ENCODE data around the gene FAM193B.
"Not testable (repeated sequence)": the region's sequence is repeated elsewhere in the genome, so short reads cannot be mapped to it uniquely, and the experiment has no call there.

FAM193B gene

GRCh38 chr5:177539411-177539810, 15.0 kb downstream of the FAM193B start:
- Histone ChIP-seq H3K4me1 (ENCODE audit: control insufficient read depth, insufficient read depth, low read length) (no peaks in the 10 kb centered on the region), H3K27me3 (ENCODE audit: control insufficient read depth, insufficient read depth, low read length) (no peaks in the 10 kb centered on the region), H3K4me3 (ENCODE audit: low read length) (no peak overlapping the region), H3K9me3 (ENCODE audit: control insufficient read depth, insufficient read depth, low read length) (no peaks in the 10 kb centered on the region), H3K36me3 (ENCODE audit: control insufficient read depth, insufficient read depth, low read length) (peaks cover 15% of the 10 kb centered on the region; the same call in 1 of the 2 replicates), H3K27ac (ENCODE audit: low read length) (no peak overlapping the region)
- WGBS (ENCODE audit: insufficient coverage, insufficient read length), result no CpG with 5 or more reads among the region's 2 CpGs
- DNase-seq (ENCODE audit: low read depth, low spot score), result no peak

- no peak overlapping the region for H3K27ac ChIP-seq (ENCODE audit: low read length)
- no peaks in the 10 kb centered on the region for H3K9me3 ChIP-seq (ENCODE audit: control insufficient read depth, insufficient read depth, low read length)
- no peak for DNase-seq (ENCODE audit: low read depth, low spot score)
- no peak overlapping the region for H3K4me3 ChIP-seq (ENCODE audit: low read length)
- no peaks in the 10 kb centered on the region for H3K4me1 ChIP-seq (ENCODE audit: control insufficient read depth, insufficient read depth, low read length)
- peaks cover 15% of the 10 kb centered on the region; the same call in 1 of the 2 replicates for H3K36me3 ChIP-seq (ENCODE audit: control insufficient read depth, insufficient read depth, low read length)
- no CpG with 5 or more reads among the region's 10 CpGs for WGBS (ENCODE audit: insufficient coverage, insufficient read length)
- no peaks in the 10 kb centered on the region for H3K27me3 ChIP-seq (ENCODE audit: control insufficient read depth, insufficient read depth, low read length)
These were observed 15.5 kb downstream of the FAM193B start for GRCh38 chr5:177538876-177539275.

GRCh38 chr5:177537389-177538361, 16.7 kb downstream of the FAM193B start:
- H3K4me1 ChIP-seq (ENCODE audit: control insufficient read depth, insufficient read depth, low read length), result no peaks in the 10 kb centered on the region
- H3K9me3 ChIP-seq (ENCODE audit: control insufficient read depth, insufficient read depth, low read length), result no peaks in the 10 kb centered on the region
- H3K36me3 ChIP-seq (ENCODE audit: control insufficient read depth, insufficient read depth, low read length), result peaks cover 15% of the 10 kb centered on the region; the same call in 1 of the 2 replicates
- H3K4me3 ChIP-seq (ENCODE audit: low read length), result no peak overlapping the region
- no peak overlapping the region for H3K27ac ChIP-seq (ENCODE audit: low read length)
- no peak for DNase-seq (ENCODE audit: low read depth, low spot score)
- no peaks in the 10 kb centered on the region for H3K27me3 ChIP-seq (ENCODE audit: control insufficient read depth, insufficient read depth, low read length)
- no CpG with 5 or more reads among the region's 15 CpGs for WGBS (ENCODE audit: insufficient coverage, insufficient read length)

- no peak overlapping the region for H3K4me3 ChIP-seq (ENCODE audit: low read length)
- H3K36me3 ChIP-seq (ENCODE audit: control insufficient read depth, insufficient read depth, low read length), result peaks cover 19% of the 10 kb centered on the region
- DNase-seq (ENCODE audit: low read depth, low spot score), result no peak
- WGBS (ENCODE audit: insufficient coverage, insufficient read length), result no CpG with 5 or more reads among the region's 10 CpGs
- H3K9me3 ChIP-seq (ENCODE audit: control insufficient read depth, insufficient read depth, low read length), result no peaks in the 10 kb centered on the region
- no peaks in the 10 kb centered on the region for H3K27me3 ChIP-seq (ENCODE audit: control insufficient read depth, insufficient read depth, low read length)
- H3K27ac ChIP-seq (ENCODE audit: low read length), result no peak overlapping the region
- H3K4me1 ChIP-seq (ENCODE audit: control insufficient read depth, insufficient read depth, low read length), result no peaks in the 10 kb centered on the region
These were observed 18.0 kb downstream of the FAM193B start for GRCh38 chr5:177536386-177536785.

DNA sequence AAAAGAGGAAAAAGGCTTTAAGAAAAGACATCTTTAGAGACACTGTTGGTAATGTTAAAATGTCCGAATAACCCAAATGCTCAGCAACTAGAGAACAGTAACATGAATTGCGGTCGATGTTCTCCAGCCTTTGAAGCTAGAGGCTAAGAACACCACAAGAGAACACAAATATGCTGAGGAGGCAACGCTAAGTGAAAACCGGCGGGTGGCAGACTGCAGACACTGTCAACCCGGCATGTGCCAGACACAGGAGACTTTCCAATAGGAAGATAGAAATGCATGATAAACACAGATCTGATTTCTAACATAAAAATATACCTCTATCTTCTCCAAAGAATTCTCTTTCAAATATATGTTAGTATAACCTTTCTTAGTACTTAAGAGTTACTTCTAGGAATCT, 19.2 kb downstream of the FAM193B start:
- Histone ChIP-seq H3K4me3 (ENCODE audit: low read length) (no peak overlapping the region), H3K27me3 (ENCODE audit: control insufficient read depth, insufficient read depth, low read length) (no peaks in the 10 kb centered on the region), H3K27ac (ENCODE audit: low read length) (no peak overlapping the region), H3K36me3 (ENCODE audit: control insufficient read depth, insufficient read depth, low read length) (peaks cover 25% of the 10 kb centered on the region), H3K9me3 (ENCODE audit: control insufficient read depth, insufficient read depth, low read length) (no peaks in the 10 kb centered on the region), H3K4me1 (ENCODE audit: control insufficient read depth, insufficient read depth, low read length) (no peaks in the 10 kb centered on the region)
- DNase-seq (ENCODE audit: low read depth, low spot score), result no peak
- no CpG with 5 or more reads among the region's 7 CpGs for WGBS (ENCODE audit: insufficient coverage, insufficient read length)

DNA sequence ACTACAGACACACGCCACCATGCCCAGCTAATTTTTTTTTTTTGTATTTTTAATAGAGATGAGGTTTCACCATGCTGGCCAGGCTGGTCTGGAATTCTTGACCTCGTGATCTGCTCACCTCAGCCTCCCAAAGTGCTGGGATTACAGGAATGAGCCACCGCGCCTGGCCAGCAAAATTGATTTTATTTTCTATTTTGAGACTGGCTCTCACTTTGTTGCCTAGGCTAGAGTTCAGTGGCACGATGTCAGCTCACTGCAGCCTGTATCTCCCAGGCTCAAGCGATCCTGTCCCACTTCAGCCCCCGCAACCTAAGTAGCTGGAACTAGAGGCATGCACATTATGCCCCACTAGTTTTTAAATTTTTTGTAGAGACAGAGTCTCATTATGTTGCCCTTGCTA, 19.9 kb downstream of the FAM193B start:
- not testable (repeated sequence) for H3K27me3 ChIP-seq (ENCODE audit: control insufficient read depth, insufficient read depth, low read length); DNase-seq (ENCODE audit: low read depth, low spot score); H3K4me1 ChIP-seq (ENCODE audit: control insufficient read depth, insufficient read depth, low read length); H3K9me3 ChIP-seq (ENCODE audit: control insufficient read depth, insufficient read depth, low read length); H3K4me3 ChIP-seq (ENCODE audit: low read length); H3K27ac ChIP-seq (ENCODE audit: low read length)
- no CpG with 5 or more reads among the region's 7 CpGs for WGBS (ENCODE audit: insufficient coverage, insufficient read length)
- H3K36me3 ChIP-seq (ENCODE audit: control insufficient read depth, insufficient read depth, low read length), result peaks cover 32% of the 10 kb centered on the region

DNA sequence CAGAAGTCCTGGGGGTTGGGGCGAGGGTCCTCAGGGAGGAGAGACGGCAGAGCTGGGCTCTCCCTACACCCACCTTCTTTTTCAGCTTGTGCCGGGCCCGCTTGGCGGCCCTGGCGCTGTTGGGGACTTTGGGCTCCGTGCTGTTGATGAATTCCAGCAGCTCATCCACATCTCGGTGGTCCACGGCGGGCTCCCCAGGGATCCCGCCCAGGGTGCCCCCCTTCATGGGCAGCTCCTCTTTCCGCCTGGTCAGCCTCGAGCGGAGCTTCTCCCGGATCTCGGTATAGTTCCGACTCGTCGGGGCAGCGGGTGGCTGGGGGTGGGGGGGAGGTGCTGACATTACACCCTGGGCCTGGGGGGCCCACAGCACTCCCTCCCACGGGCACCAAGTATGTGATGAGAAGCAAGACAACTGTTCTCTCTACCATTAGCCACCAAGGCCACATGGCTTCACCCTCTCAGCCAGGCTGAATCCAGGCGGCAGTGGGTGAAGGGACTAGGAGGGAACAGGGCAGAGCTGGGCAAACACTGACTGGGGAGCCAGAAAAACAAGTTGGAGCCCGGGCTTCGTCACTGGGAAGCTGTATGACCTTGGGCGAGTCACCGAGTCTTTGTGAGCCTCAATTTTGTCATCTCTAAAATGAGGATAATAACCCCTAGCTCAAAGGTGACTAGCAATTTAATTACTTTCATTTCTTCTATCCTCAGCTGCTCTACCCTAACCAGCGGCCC, 23.0 kb downstream of the FAM193B start:
- no peak overlapping the region for H3K27ac ChIP-seq (ENCODE audit: low read length)
- no CpG with 5 or more reads among the region's 27 CpGs for WGBS (ENCODE audit: insufficient coverage, insufficient read length)
- H3K4me3 ChIP-seq (ENCODE audit: low read length), result no peak overlapping the region
- no peaks in the 10 kb centered on the region for H3K27me3 ChIP-seq (ENCODE audit: control insufficient read depth, insufficient read depth, low read length)
- peaks cover 36% of the 10 kb centered on the region for H3K36me3 ChIP-seq (ENCODE audit: control insufficient read depth, insufficient read depth, low read length)
- no peak for DNase-seq (ENCODE audit: low read depth, low spot score)
- no peaks in the 10 kb centered on the region for H3K9me3 ChIP-seq (ENCODE audit: control insufficient read depth, insufficient read depth, low read length)
- H3K4me1 ChIP-seq (ENCODE audit: control insufficient read depth, insufficient read depth, low read length), result no peaks in the 10 kb centered on the region

DNA sequence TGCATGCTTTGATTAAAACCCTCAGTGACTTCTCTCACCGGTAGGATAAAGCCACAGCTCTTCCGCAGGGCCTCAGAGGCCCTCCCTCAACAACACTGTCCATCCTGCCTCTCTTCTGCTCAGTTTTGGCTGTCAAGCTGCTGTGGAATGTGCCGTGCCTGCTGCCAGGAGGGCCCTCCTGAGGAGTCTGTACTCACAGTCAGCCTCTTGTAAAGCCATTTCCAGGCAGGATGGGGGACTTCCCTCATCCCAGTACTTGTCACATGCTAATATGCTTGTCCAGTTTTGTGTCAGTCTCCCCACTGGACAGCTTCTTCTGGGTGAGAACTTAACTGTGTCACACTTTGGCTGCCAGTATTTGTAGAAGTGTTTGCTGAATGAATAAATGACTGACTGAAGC, 23.7 kb downstream of the FAM193B start:
- no CpG with 5 or more reads among the region's 3 CpGs for WGBS (ENCODE audit: insufficient coverage, insufficient read length)
- DNase-seq (ENCODE audit: low read depth, low spot score), result no peak
- Histone ChIP-seq H3K4me3 (ENCODE audit: low read length) (no peak overlapping the region), H3K27me3 (ENCODE audit: control insufficient read depth, insufficient read depth, low read length) (no peaks in the 10 kb centered on the region), H3K9me3 (ENCODE audit: control insufficient read depth, insufficient read depth, low read length) (no peaks in the 10 kb centered on the region), H3K4me1 (ENCODE audit: control insufficient read depth, insufficient read depth, low read length) (no peaks in the 10 kb centered on the region), H3K27ac (ENCODE audit: low read length) (no peak overlapping the region), H3K36me3 (ENCODE audit: control insufficient read depth, insufficient read depth, low read length) (peaks cover 33% of the 10 kb centered on the region)

GRCh38 chr5:177529247-177530203, 24.8 kb downstream of the FAM193B start:
- no CpG with 5 or more reads among the region's 12 CpGs for WGBS (ENCODE audit: insufficient coverage, insufficient read length)
- Histone ChIP-seq H3K4me1 (ENCODE audit: control insufficient read depth, insufficient read depth, low read length) (no peaks in the 10 kb centered on the region), H3K36me3 (ENCODE audit: control insufficient read depth, insufficient read depth, low read length) (peaks cover 40% of the 10 kb centered on the region)

GRCh38 chr5:177528631-177529030, 25.7 kb downstream of the FAM193B start:
- Histone ChIP-seq H3K4me3 (ENCODE audit: low read length) (no peak overlapping the region), H3K36me3 (ENCODE audit: control insufficient read depth, insufficient read depth, low read length) (peaks cover 49% of the 10 kb centered on the region), H3K27me3 (ENCODE audit: control insufficient read depth, insufficient read depth, low read length) (no peaks in the 10 kb centered on the region), H3K9me3 (ENCODE audit: control insufficient read depth, insufficient read depth, low read length) (no peaks in the 10 kb centered on the region), H3K4me1 (ENCODE audit: control insufficient read depth, insufficient read depth, low read length) (no peaks in the 10 kb centered on the region), H3K27ac (ENCODE audit: low read length) (no peak overlapping the region)
- no peak for DNase-seq (ENCODE audit: low read depth, low spot score)
- no CpG with 5 or more reads among the region's 10 CpGs for WGBS (ENCODE audit: insufficient coverage, insufficient read length)

More at GRCh38 chr5:177529247-177530203, 24.8 kb downstream of the FAM193B start:
- Histone ChIP-seq H3K4me3 (ENCODE audit: low read length) (no peak overlapping the region), H3K9me3 (ENCODE audit: control insufficient read depth, insufficient read depth, low read length) (no peaks in the 10 kb centered on the region), H3K27me3 (ENCODE audit: control insufficient read depth, insufficient read depth, low read length) (no peaks in the 10 kb centered on the region), H3K27ac (ENCODE audit: low read length) (no peak overlapping the region)
- DNase-seq (ENCODE audit: low read depth, low spot score), result no peak

All from iPS DF 6.9 (cell line).